Fibroblast of mammary gland (primary cell): ENCODE measurements around the gene C1QTNF1.
A peak's percentile ranks its signal among the peaks of the same experiment; 100 is the strongest.

Source experiments
- DNase-seq: peaks from one replicate; pipeline ENCODE4 v3.0.0-alpha.2; 2010; ENCODE audit warnings: low read depth
- H3K4me3 ChIP-seq: 2 replicates; pipeline ENCODE4 v1.5.1; 2011; ENCODE audit warnings: low read depth, mild to moderate bottlenecking, low read length, moderate library complexity; ENCODE audit not compliant: control insufficient read depth
- CTCF ChIP-seq: conservative IDR thresholded peaks from 2 replicates; pipeline ENCODE4 v1.5.1; 2011; ENCODE audit warnings: low read depth, low read length, inconsistent platforms; ENCODE audit not compliant: control insufficient read depth, insufficient read depth

C1QTNF1 gene

GRCh38 chr17:79086609-79087427, 62.8 kb downstream of the C1QTNF1 start:
- TF ChIP-seq CTCF: no peak
- no peak for DNase-seq
- H3K4me3 ChIP-seq: no peak overlapping the region

- H3K4me3 ChIP-seq: no peak overlapping the region
- DNase-seq: peak; percentile 45
- peak; percentile 86 for TF ChIP-seq CTCF
Observed at GRCh38 chr17:79087428-79088143, 63.6 kb downstream of the C1QTNF1 start.

- DNase-seq: no peak
- no peak for TF ChIP-seq CTCF
- H3K4me3 ChIP-seq: no peak overlapping the region
Observed at GRCh38 chr17:79088247-79088996, 64.5 kb downstream of the C1QTNF1 start.

- TF ChIP-seq CTCF: no peak
- no peak overlapping the region for H3K4me3 ChIP-seq
- DNase-seq: no peak
Observed at GRCh38 chr17:79088997-79089328, 65.0 kb downstream of the C1QTNF1 start.

- no peak overlapping the region for H3K4me3 ChIP-seq
- no peak for TF ChIP-seq CTCF
- no peak for DNase-seq
Observed at GRCh38 chr17:79089720-79090442, 65.9 kb downstream of the C1QTNF1 start.
